K562 (cell line): ENCODE results near the gene CFAP52. TPM values are rescaled to one million over a fixed set of nuclear protein-coding genes. Genes with fewer than 3 reads are reported as not detected.
"Not testable (repeated sequence)": the region's sequence is repeated elsewhere in the genome, so short reads cannot be mapped to it uniquely, and the experiment has no call there.

ENCODE experiments used
- ATAC-seq: fragments of 200-7000 bp; cut with Tn5 transposase; 3 replicates; pipeline ENCODE4 v1.9.1; 2020; ENCODE audit warnings: moderate library complexity
- BruUV-seq: library from RNA; stranded (reverse); fragments of 400-500 nt; replicated peaks from 2 replicates; lab custom pipeline; 2021; lab: Mats Ljungman, UMichigan
- CTCF ChIA-PET: fragments of 300-600 bp; formaldehyde crosslinking; extraction: SDS; loops from one replicate; lab custom pipeline; 2021; ENCODE audit warnings: low intra/inter-chr PET ratio; lab: Yijun Ruan, JAX
- POLR2A ChIA-PET: fragments of 300-600, 350-650 bp; sonication (Branson Sonifier 250); formaldehyde crosslinking; extraction: SDS; loops from one replicate; lab custom pipeline; 2021; ENCODE audit warnings: antibody characterized with exemption, inconsistent platforms; lab: Yijun Ruan, JAX
- DNase-seq, 4 experiments: peaks; one replicate each; pipeline versions ENCODE4 v3.0.0 to v3.0.0-alpha.2; 2011 to 2018; ENCODE audit warnings: low spot score in 3 of 4, mixed read lengths in 3 of 4; ENCODE audit errors: extremely low read depth in 1 of 4
- FAIRE-seq: peaks from 2 replicates; lab custom pipeline; 2011; peaks lifted over from hg19 to GRCh38; lab: Jason Lieb, UNC
- H2AFZ ChIP-seq: 2 replicates; pipeline ENCODE4 v1.6.0; 2011; ENCODE audit warnings: low read depth, low read length, control low read depth, inconsistent platforms
- H3K27ac ChIP-seq: fragments of 200-600 bp; 3 replicates; pipeline ENCODE4 v1.8.0; 2011; ENCODE audit warnings: low read depth, mild to moderate bottlenecking, control low read depth, inconsistent platforms, low read length, moderate library complexity, mixed read lengths; ENCODE audit errors: extremely low read depth
- H3K27me3 ChIP-seq, 2 experiments: fragments of 300-600 bp in 1 of 2; 2 replicates in 1 of 2; 3 replicates in 1 of 2; pipeline versions ENCODE4 v1.6.0 to v1.8.0; 2011; ENCODE audit warnings: inconsistent platforms in 2 of 2, low read length in 2 of 2, mild to moderate bottlenecking in 1 of 2, mixed read lengths in 1 of 2, moderate library complexity in 1 of 2; ENCODE audit not compliant: control insufficient read depth in 2 of 2, insufficient read depth in 2 of 2
- H3K36me3 ChIP-seq: fragments of 300-600 bp; 3 replicates; pipeline ENCODE4 v1.8.0; 2011; ENCODE audit warnings: mild to moderate bottlenecking, low read length, inconsistent platforms; ENCODE audit not compliant: control insufficient read depth, insufficient read depth
- H3K4me1 ChIP-seq, 2 experiments: fragments of 200-600 bp in 1 of 2; replicated peaks in 1 of 2; 2 replicates in 1 of 2; 3 replicates in 1 of 2; pipeline versions ENCODE4 v1.5.1 to v1.8.0; 2011; ENCODE audit warnings: inconsistent platforms in 2 of 2, low read length in 2 of 2, mild to moderate bottlenecking in 1 of 2, mixed read lengths in 1 of 2, moderate library complexity in 1 of 2; ENCODE audit not compliant: control insufficient read depth in 2 of 2, insufficient read depth in 2 of 2
- H3K4me2 ChIP-seq: 2 replicates; pipeline ENCODE4 v1.6.1; 2011; ENCODE audit warnings: low read length, control low read depth, inconsistent platforms, mixed read lengths; ENCODE audit not compliant: insufficient read depth
- H3K4me3 ChIP-seq: fragments of 200-600 bp; sonication (generic), shearing (Covaris generic); 2 replicates; pipeline ENCODE4 v1.5.1; 2016; ENCODE audit warnings: control low read depth, inconsistent platforms
- H3K79me2 ChIP-seq: fragments of 200-600 bp; 3 replicates; pipeline ENCODE4 v1.8.0; 2011; ENCODE audit warnings: low read length, inconsistent platforms; ENCODE audit not compliant: control insufficient read depth, insufficient read depth
- H3K9ac ChIP-seq, 2 experiments: 2 replicates each; pipeline versions ENCODE4 v1.6.0 to v1.6.1; 2011; ENCODE audit warnings: low read depth in 2 of 2, low read length in 2 of 2, control low read depth in 1 of 2, inconsistent platforms in 1 of 2, mild to moderate bottlenecking in 1 of 2, mixed read lengths in 1 of 2; ENCODE audit not compliant: insufficient read depth in 1 of 2
- H3K9me1 ChIP-seq: one replicate; pipeline ENCODE4 v1.6.0; 2011; ENCODE audit warnings: inconsistent platforms, mild to moderate bottlenecking, low read length, moderate library complexity; ENCODE audit not compliant: control insufficient read depth, insufficient read depth
- H3K9me3 ChIP-seq: replicated peaks from 2 replicates; pipeline ENCODE4 v1.5.1; 2011; ENCODE audit warnings: low read depth, low read length, inconsistent platforms; ENCODE audit not compliant: control insufficient read depth, insufficient read depth
- H4K20me1 ChIP-seq: replicated peaks from 2 replicates; pipeline ENCODE4 v1.6.1; 2011; ENCODE audit warnings: low read length, inconsistent platforms, mixed read lengths; ENCODE audit not compliant: control insufficient read depth, insufficient read depth
- AFF4 ChIP-seq: sonication (generic); formaldehyde crosslinking; IDR thresholded peaks from 2 replicates; pipeline ENCODE4 v1.8.0; 2023; ENCODE audit warnings: mild to moderate bottlenecking, missing genetic modification reagents
- CHD2 ChIP-seq: IDR thresholded peaks from 2 replicates; pipeline ENCODE4 v1.6.1; 2011; ENCODE audit warnings: low read depth, low read length
- E2F6 ChIP-seq, 2 experiments: IDR thresholded peaks; 2 replicates each; pipeline ENCODE4 v1.6.1; 2011; ENCODE audit warnings: borderline replicate concordance in 1 of 2, control low read depth in 1 of 2, low read depth in 1 of 2, low read length in 1 of 2, mild to moderate bottlenecking in 1 of 2, mixed read lengths in 1 of 2, moderate library complexity in 1 of 2; ENCODE audit not compliant: insufficient read depth in 1 of 2, insufficient read length in 1 of 2, poor library complexity in 1 of 2, severe bottlenecking in 1 of 2; ENCODE audit errors: extremely low read depth in 1 of 2
- ESRRA ChIP-seq: fragments of 450-650 bp; IDR thresholded peaks from 2 replicates; pipeline ENCODE4 v1.6.1; 2014; ENCODE audit warnings: low read depth, mild to moderate bottlenecking, moderate library complexity, borderline replicate concordance
- GMEB1 ChIP-seq: fragments of 250-450 bp; sonication (Bioruptor Pico); IDR thresholded peaks from 2 replicates; pipeline ENCODE4 v1.4.0; 2020; ENCODE audit warnings: mild to moderate bottlenecking
- MCM3 ChIP-seq: fragments of 450-650 bp; IDR thresholded peaks from 2 replicates; pipeline ENCODE4 v1.6.1; 2016
- RAD21 ChIP-seq, 2 experiments: fragments of 250-450 bp in 1 of 2; fragments of 450-650 bp in 1 of 2; sonication (Bioruptor Pico) in 1 of 2; formaldehyde crosslinking in 1 of 2; IDR thresholded peaks in 1 of 2; conservative IDR thresholded peaks in 1 of 2; 2 replicates each; pipeline versions ENCODE4 v1.4.0 to v1.8.0; 2020 to 2022; ENCODE audit warnings: mild to moderate bottlenecking in 2 of 2, moderate library complexity in 1 of 2
- SMAD2 ChIP-seq: fragments of 150-350 bp; IDR thresholded peaks from 2 replicates; pipeline ENCODE4 v1.6.1; 2014; ENCODE audit warnings: low read depth, mild to moderate bottlenecking, low read length
- TEAD2 ChIP-seq: fragments of 450-650 bp; IDR thresholded peaks from 2 replicates; pipeline ENCODE4 v1.6.1; 2016; ENCODE audit warnings: missing genetic modification characterization, control low read depth, missing compliant biosample characterization
- WGBS: fragments of 100-300 bp; shearing (Covaris generic); methylation state at CpG from one replicate; pipeline ENCODE4 v1.1.6; 2016; ENCODE audit warnings: low coverage, mixed read lengths; ENCODE audit not compliant: insufficient coverage; ENCODE audit errors: missing lambda C conversion rate; 5-methylcytosine and 5-hydroxymethylcytosine counted together
- in situ Hi-C: fragments of 300-500 bp; cut with MboI; formaldehyde crosslinking; loops from 4 replicates; pipeline ENCODE4 v1.15.0; 2018; ENCODE audit warnings: inconsistent platforms, mixed read lengths
- intact Hi-C: fragments of 100-400 bp; cut with micrococcal nuclease; formaldehyde crosslinking; loops from 2 replicates; pipeline ENCODE4 v1.14.2; 2022
- polyA plus RNA-seq, 8 experiments: library from polyadenylated mRNA; depleted of rRNA in 4 of 8; stranded (reverse) in 5 of 8; unstranded in 3 of 8; fragments of >200 nt; fragmentation: Nextera tagmentation in 2 of 8; fragmentation: Illumina TruSeq in 1 of 8; extraction: Ambion mirVana in 2 of 8; extraction: Trizol in 1 of 8; gene quantifications; 2 replicates each; pipeline versions ENCODE4 v1.2.1 to v1.2.3, GENCODE V29; 2011 to 2014; ENCODE audit warnings: inconsistent platforms in 1 of 8, missing spikeins in 1 of 8
- total RNA-seq, 7 experiments: library from RNA; depleted of rRNA in 6 of 7; stranded (reverse); fragments of >200 nt in 6 of 7; fragmentation: Illumina TruSeq in 2 of 7; extraction: Trizol in 2 of 7; gene quantifications; 2 replicates each; pipeline versions ENCODE4 v1.2.1 to v1.2.3, GENCODE V29; 2011 to 2021; ENCODE audit warnings: low replicate concordance in 1 of 7

CFAP52 gene
- total and polyA plus RNA-seq, 9 of the 15 experiments (the other 6 are each of a cell fraction or from before 2014, with no cell fraction given) = not detected

DNA sequence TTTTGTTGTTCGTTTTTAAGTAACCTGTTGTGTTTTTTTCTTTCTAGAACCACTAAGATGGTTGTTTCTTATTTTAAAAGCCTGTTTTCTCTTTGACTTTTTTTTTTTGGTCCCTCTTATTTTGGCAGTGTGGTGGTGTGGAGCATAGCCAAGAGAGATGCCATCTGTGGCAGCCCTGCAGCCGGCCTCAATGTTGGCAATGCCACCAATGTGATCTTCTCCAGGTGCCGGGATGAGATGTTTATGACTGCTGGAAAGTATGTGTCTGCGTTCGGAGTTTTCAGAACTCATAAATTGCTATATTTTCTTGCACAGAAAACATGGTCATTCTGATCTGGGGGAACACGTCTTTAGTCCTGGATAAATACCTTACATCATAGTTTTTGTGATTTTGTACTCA is 17.6 kb downstream of the CFAP52 start:
- Histone ChIP-seq H3K4me2 (no peak overlapping the region), H3K27ac (no peak overlapping the region)
- FAIRE-seq (no peak), DNase-seq (no peak)
- POLR2A ChIA-PET = no interaction called here
- TF ChIP-seq MCM3 = no peak
- TF ChIP-seq GMEB1 = no peak
- no peak for TF ChIP-seq E2F6 (IDR thresholded peaks at IDR 0.05; ENCODE audit: borderline replicate concordance in 1 of 2, extremely low read depth in 1 of 2, insufficient read depth in 1 of 2, insufficient read length in 1 of 2, low read depth in 1 of 2, low read length in 1 of 2, poor library complexity in 1 of 2, severe bottlenecking in 1 of 2)
- TF ChIP-seq TEAD2 = no peak
- no peak for TF ChIP-seq ESRRA
- no peak for TF ChIP-seq RAD21 (CRISPR knock-in tag; conservative IDR thresholded peaks at IDR 0.05 in 1 of 2, IDR thresholded peaks at IDR 0.05 in 1 of 2)
- no peak for TF ChIP-seq SMAD2
- no peak for TF ChIP-seq CHD2
- TF ChIP-seq AFF4 (CRISPR knock-in tag) = no peak
- TF ChIP-seq, all 486 proteins: peak for 0
- no TSS peak for BruUV-seq
- no peak for ATAC-seq
- H3K9me1 ChIP-seq = no peaks in the 10 kb centered on the region
- intact Hi-C loops = no loop called here
- H2AFZ ChIP-seq = no peak overlapping the region
- H3K27me3 ChIP-seq = no peaks in the 10 kb centered on the region
- H3K36me3 ChIP-seq = no peaks in the 10 kb centered on the region
- WGBS = 1% methylated on average over 6 of the region's 6 CpGs
- CTCF ChIA-PET = no interaction called here
- no peaks in the 10 kb centered on the region for H4K20me1 ChIP-seq
- H3K79me2 ChIP-seq = no peaks in the 10 kb centered on the region
- no peak overlapping the region for H3K9ac ChIP-seq
- H3K4me3 ChIP-seq = no peak overlapping the region
- in situ Hi-C loops = loop anchor here (5.0 kb wide), 1 partner anchor 48 kb away; no protein-coding TSS in a partner anchor
- no peaks in the 10 kb centered on the region for H3K4me1 ChIP-seq
- no peaks in the 10 kb centered on the region for H3K9me3 ChIP-seq

DNA sequence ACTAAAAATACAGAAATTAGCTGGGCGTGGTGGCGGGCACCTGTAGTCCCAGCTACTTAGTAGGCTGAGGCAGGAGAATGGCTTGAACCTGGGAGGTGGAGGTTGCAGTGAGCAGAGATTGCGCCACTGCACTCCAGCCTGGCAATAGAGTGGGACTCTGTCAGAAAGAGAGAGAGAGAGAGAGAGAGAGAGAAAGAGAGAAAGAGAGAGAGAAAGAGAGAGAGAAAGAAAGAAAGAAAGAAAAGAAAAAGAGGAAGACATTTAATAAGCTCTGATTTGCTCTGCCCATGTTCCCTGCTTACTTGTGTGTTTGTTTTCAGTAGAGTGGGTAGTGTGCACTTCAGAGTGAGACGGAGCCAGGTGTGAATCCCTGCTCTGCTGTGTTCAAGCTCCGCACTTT is 21.2 kb downstream of the CFAP52 start:
- H2AFZ ChIP-seq, POLR2A ChIA-PET, H3K36me3 ChIP-seq, H3K4me2 ChIP-seq, DNase-seq, in situ Hi-C loops, H3K4me1 ChIP-seq, H3K27me3 ChIP-seq, H3K9ac ChIP-seq, H3K79me2 ChIP-seq, H3K27ac ChIP-seq, H3K4me3 ChIP-seq, ATAC-seq, H4K20me1 ChIP-seq, CTCF ChIA-PET, FAIRE-seq, BruUV-seq, H3K9me3 ChIP-seq, H3K9me1 ChIP-seq, intact Hi-C loops: not testable (repeated sequence)
- 0% methylated on average over 2 of the region's 5 CpGs for WGBS
